H9 (cell line): ENCODE results near the gene ARID1B. TPM values are rescaled to one million over a fixed set of nuclear protein-coding genes. Genes with fewer than 3 reads are reported as not detected.

Experiments
- DNase-seq: peaks from one replicate; pipeline ENCODE4 v3.0.0-alpha.2; 2017
- H2AFZ ChIP-seq: one replicate; pipeline ENCODE4 v1.6.1; 2013; ENCODE audit warnings: mild to moderate bottlenecking, low read length, control low read depth, moderate library complexity
- H2AK5ac ChIP-seq: 2 replicates; pipeline ENCODE4 v1.6.1; 2013; ENCODE audit warnings: low read length, control low read depth, mixed read lengths; ENCODE audit not compliant: insufficient read length
- H2BK120ac ChIP-seq: one replicate; pipeline ENCODE4 v1.6.1; 2013; ENCODE audit warnings: low read depth, mild to moderate bottlenecking, low read length, control low read depth, inconsistent platforms; ENCODE audit not compliant: poor library complexity, severe bottlenecking
- H2BK12ac ChIP-seq: 2 replicates; pipeline ENCODE4 v1.6.1; 2013; ENCODE audit warnings: low read length, control low read depth, mixed read lengths, low read depth; ENCODE audit not compliant: insufficient read length
- H2BK15ac ChIP-seq: 2 replicates; pipeline ENCODE4 v1.6.1; 2013; ENCODE audit warnings: low read depth, low read length, control low read depth
- H2BK20ac ChIP-seq: one replicate; pipeline ENCODE4 v1.6.1; 2013; ENCODE audit warnings: low read depth, mild to moderate bottlenecking, low read length, control low read depth, inconsistent platforms; ENCODE audit not compliant: poor library complexity, severe bottlenecking
- H2BK5ac ChIP-seq: 2 replicates; pipeline ENCODE4 v1.6.1; 2013; ENCODE audit warnings: low read length, control low read depth, mixed read lengths; ENCODE audit not compliant: insufficient read length
- H3K14ac ChIP-seq: 2 replicates; pipeline ENCODE4 v1.6.1; 2013; ENCODE audit warnings: low read length, control low read depth; ENCODE audit not compliant: insufficient read depth
- H3K18ac ChIP-seq: 2 replicates; pipeline ENCODE4 v1.6.1; 2013; ENCODE audit warnings: low read depth, mild to moderate bottlenecking, mixed read lengths, low read length, control low read depth; ENCODE audit not compliant: insufficient read length
- H3K23ac ChIP-seq: 2 replicates; pipeline ENCODE4 v1.6.1; 2013; ENCODE audit warnings: low read length, control low read depth, mixed read lengths, low read depth; ENCODE audit not compliant: insufficient read length
- H3K23me2 ChIP-seq: 2 replicates; pipeline ENCODE4 v1.6.1; 2013; ENCODE audit warnings: low read depth, mild to moderate bottlenecking, mixed read lengths, low read length, control low read depth; ENCODE audit not compliant: insufficient read length, poor library complexity, severe bottlenecking
- H3K27ac ChIP-seq: 2 replicates; pipeline ENCODE4 v1.5.1; 2013; ENCODE audit warnings: low read length, control low read depth, mixed read lengths, low read depth; ENCODE audit not compliant: insufficient read length
- H3K27me3 ChIP-seq: 2 replicates; pipeline ENCODE4 v1.6.1; 2013; ENCODE audit warnings: low read length, control low read depth, inconsistent platforms; ENCODE audit not compliant: insufficient read depth
- H3K4ac ChIP-seq: 2 replicates; pipeline ENCODE4 v1.6.1; 2013; ENCODE audit warnings: low read depth, mild to moderate bottlenecking, control low read depth, inconsistent platforms, low read length, moderate library complexity
- H3K4me1 ChIP-seq: 2 replicates; pipeline ENCODE4 v1.6.1; 2013; ENCODE audit warnings: low read length, control low read depth, inconsistent platforms; ENCODE audit not compliant: insufficient read depth
- H3K4me2 ChIP-seq: 2 replicates; pipeline ENCODE4 v1.6.1; 2013; ENCODE audit warnings: low read length, control low read depth, mixed read lengths; ENCODE audit not compliant: insufficient read length, insufficient read depth
- H3K56ac ChIP-seq: 2 replicates; pipeline ENCODE4 v1.6.1; 2013; ENCODE audit warnings: low read depth, mild to moderate bottlenecking, mixed read lengths, low read length, control low read depth; ENCODE audit not compliant: insufficient read length
- H3K79me1 ChIP-seq: 2 replicates; pipeline ENCODE4 v1.6.1; 2013; ENCODE audit warnings: low read depth, mild to moderate bottlenecking, moderate library complexity, low read length, control low read depth, inconsistent platforms; ENCODE audit not compliant: insufficient read depth, poor library complexity, severe bottlenecking
- H3K79me2 ChIP-seq: 2 replicates; pipeline ENCODE4 v1.6.1; 2013; ENCODE audit warnings: low read length, control low read depth, inconsistent platforms; ENCODE audit not compliant: insufficient read depth
- H3K9ac ChIP-seq: 2 replicates; pipeline ENCODE4 v1.6.1; 2013; ENCODE audit warnings: low read length, control low read depth, mixed read lengths; ENCODE audit not compliant: insufficient read length; ENCODE audit errors: extremely low read depth
- H3K9me3 ChIP-seq: one replicate; pipeline ENCODE4 v1.6.1; 2013; ENCODE audit warnings: low read depth, low read length, inconsistent platforms; ENCODE audit not compliant: control insufficient read depth
- H3T11ph ChIP-seq: one replicate; pipeline ENCODE4 v1.6.1; 2013; ENCODE audit warnings: mild to moderate bottlenecking, low read length, control low read depth, inconsistent platforms
- H4K20me1 ChIP-seq: one replicate; pipeline ENCODE4 v1.6.1; 2013; ENCODE audit not compliant: control insufficient read depth, insufficient read length, insufficient read depth
- H4K5ac ChIP-seq: 2 replicates; pipeline ENCODE4 v1.6.1; 2013; ENCODE audit warnings: low read depth, mild to moderate bottlenecking, mixed read lengths, low read length, control low read depth; ENCODE audit not compliant: insufficient read length
- H4K8ac ChIP-seq: replicated peaks from 2 replicates; pipeline ENCODE4 v1.6.1; 2013; ENCODE audit warnings: low read length, control low read depth, mixed read lengths, low read depth; ENCODE audit not compliant: insufficient read length
- H4K91ac ChIP-seq: 2 replicates; pipeline ENCODE4 v1.6.1; 2013; ENCODE audit warnings: low read depth, mild to moderate bottlenecking, moderate library complexity, mixed read lengths, low read length, control low read depth; ENCODE audit not compliant: insufficient read length
- H3K27ac Mint-ChIP-seq, 3 experiments: 2 replicates in 2 of 3; 3 replicates in 1 of 3; pipeline ENCODE4 v1.8.0; 2020 to 2021; ENCODE audit warnings: mixed read lengths in 3 of 3, mild to moderate bottlenecking in 1 of 3, moderate library complexity in 1 of 3
- H3K27me3 Mint-ChIP-seq: 2 replicates; pipeline ENCODE4 v1.8.0; 2021; ENCODE audit warnings: low read depth, mild to moderate bottlenecking, moderate library complexity, mixed read lengths
- H3K36me3 Mint-ChIP-seq, 3 experiments: 2 replicates in 2 of 3; 3 replicates in 1 of 3; pipeline ENCODE4 v1.8.0; 2020 to 2021; ENCODE audit warnings: low read depth in 3 of 3, mixed read lengths in 3 of 3; ENCODE audit not compliant: insufficient read depth in 1 of 3
- H3K4me1 Mint-ChIP-seq, 2 experiments: 2 replicates each; pipeline ENCODE4 v1.8.0; 2020; ENCODE audit warnings: mixed read lengths in 2 of 2
- H3K4me3 Mint-ChIP-seq, 2 experiments: 2 replicates in 1 of 2; 3 replicates in 1 of 2; pipeline ENCODE4 v1.8.0; 2020 to 2021; ENCODE audit warnings: mild to moderate bottlenecking in 2 of 2, mixed read lengths in 2 of 2, moderate library complexity in 1 of 2
- H3K9me3 Mint-ChIP-seq, 2 experiments: 2 replicates in 1 of 2; 3 replicates in 1 of 2; pipeline ENCODE4 v1.8.0; 2020; ENCODE audit warnings: mild to moderate bottlenecking in 2 of 2, mixed read lengths in 2 of 2, moderate library complexity in 1 of 2
- CTCF ChIP-seq: fragments of 200-600 bp; sonication (generic); conservative IDR thresholded peaks from 3 replicates; pipeline ENCODE4 v1.8.0; 2021; ENCODE audit warnings: antibody characterized with exemption, mild to moderate bottlenecking
- whole genome bisulfite sequencing: extraction: QIAGEN DNeasy Blood & Tissue Kit; methylation state at CpG from one replicate; pipeline ENCODE4 v1.1.7; 2013; ENCODE audit warnings: missing lambda C conversion rate, low lambda C conversion rate, mixed read lengths; ENCODE audit not compliant: insufficient read length; ENCODE audit errors: extremely low coverage; 5-methylcytosine and 5-hydroxymethylcytosine counted together
- total RNA-seq: library from RNA; stranded (reverse); gene quantifications from 2 replicates; pipeline ENCODE4 v1.2.1, GENCODE V29; 2021

Gene ARID1B
- total RNA-seq, 1 experiment from 2014 or later: 88.2 TPM

- Histone ChIP-seq H3K27me3 (no peaks in the 10 kb centered on the region), H3T11ph (no peak overlapping the region), H2BK20ac (no peak overlapping the region), H2BK120ac (no peak overlapping the region), H3K23me2 (no peaks in the 10 kb centered on the region), H3K79me1 (peaks cover 3% of the 10 kb centered on the region), H3K4ac (no peak overlapping the region), H3K79me2 (peaks cover 42% of the 10 kb centered on the region; the same call in 1 of the 2 replicates), H4K20me1 (no peaks in the 10 kb centered on the region), H2BK15ac (no peak overlapping the region), H3K9ac (no peak overlapping the region), H2BK12ac (no peak overlapping the region), H3K9me3 (no peaks in the 10 kb centered on the region), H3K56ac (no peak overlapping the region), H3K4me1 (peaks cover 12% of the 10 kb centered on the region), H3K23ac (no peak overlapping the region), H4K91ac (no peak overlapping the region), H3K4me2 (peak overlapping the region; percentile 24), H3K18ac (no peak overlapping the region), H2BK5ac (no peak overlapping the region), H3K14ac (no peak overlapping the region), H3K27ac (no peak overlapping the region), H2AK5ac (no peak overlapping the region), H4K8ac (no peak overlapping the region), H4K5ac (no peak overlapping the region), H2AFZ (no peak overlapping the region)
- TF ChIP-seq CTCF: no peak
- H3K9me3 Mint-ChIP-seq: no peaks in the 10 kb centered on the region
- H3K36me3 Mint-ChIP-seq: no peaks in the 10 kb centered on the region
- peak overlapping the region; percentile 35 to 69 for H3K4me3 Mint-ChIP-seq
- no peaks in the 10 kb centered on the region for H3K27me3 Mint-ChIP-seq
- H3K27ac Mint-ChIP-seq: peak overlapping the region; percentile 78 to 99 (median 98)
- peak; percentile 51 for DNase-seq
- H3K4me1 Mint-ChIP-seq: peaks cover 90 to 92% of the 10 kb centered on the region in 2 experiments
- no CpG with 5 or more reads among the region's 1 CpG for WGBS
Measured at GRCh38 chr6:156852858-156853216, 75.7 kb downstream of the ARID1B start.
